H1 (cell line): ENCODE data around the gene PLGRKT.

Source experiments
- EP300 ChIP-seq, 2 experiments: IDR thresholded peaks; 1 replicate in 1 of 2; 2 replicates in 1 of 2; pipeline ENCODE4 v1.6.1; 2011 to 2012; ENCODE audit warnings: low read depth in 2 of 2, low read length in 2 of 2, mild to moderate bottlenecking in 2 of 2, borderline replicate concordance in 1 of 2, inconsistent platforms in 1 of 2, moderate library complexity in 1 of 2
- EZH2 ChIP-seq: fragments of 200-600 bp; sonication (generic); IDR thresholded peaks from 2 replicates; pipeline ENCODE4 v1.7.1; 2012; ENCODE audit warnings: low read depth, mild to moderate bottlenecking, moderate library complexity, low read length, inconsistent platforms; ENCODE audit not compliant: severe bottlenecking
- POLR2A ChIP-seq, 2 experiments: IDR thresholded peaks; 1 replicate in 1 of 2; 2 replicates in 1 of 2; pipeline ENCODE4 v1.6.1; 2011; ENCODE audit warnings: low read depth in 2 of 2, low read length in 2 of 2, mild to moderate bottlenecking in 2 of 2; ENCODE audit errors: control extremely low read depth in 1 of 2
- RFX5 ChIP-seq: IDR thresholded peaks from 2 replicates; pipeline ENCODE4 v1.6.1; 2011; ENCODE audit warnings: low read depth, low read length, improper control_type of control experiment, borderline replicate concordance
- SP2 ChIP-seq: IDR thresholded peaks from 2 replicates; pipeline ENCODE4 v1.6.1; 2012; ENCODE audit warnings: mild to moderate bottlenecking, low read length, inconsistent platforms
- TF ChIP-seq, protein P1 (sequence below), 3 experiments: IDR thresholded peaks; 1 replicate in 2 of 3; 2 replicates in 1 of 3; pipeline versions ENCODE4 v1.5.1 to v1.6.1; 2011; ENCODE audit warnings: low read length in 3 of 3, mild to moderate bottlenecking in 3 of 3, inconsistent platforms in 2 of 3, low read depth in 1 of 3, moderate library complexity in 1 of 3; ENCODE audit not compliant: insufficient read depth in 1 of 3; ENCODE audit errors: control extremely low read depth in 1 of 3
- TF ChIP-seq, protein P2 (sequence below): IDR thresholded peaks from 2 replicates; pipeline ENCODE4 v1.6.1; 2012; ENCODE audit warnings: inconsistent platforms

DNA sequence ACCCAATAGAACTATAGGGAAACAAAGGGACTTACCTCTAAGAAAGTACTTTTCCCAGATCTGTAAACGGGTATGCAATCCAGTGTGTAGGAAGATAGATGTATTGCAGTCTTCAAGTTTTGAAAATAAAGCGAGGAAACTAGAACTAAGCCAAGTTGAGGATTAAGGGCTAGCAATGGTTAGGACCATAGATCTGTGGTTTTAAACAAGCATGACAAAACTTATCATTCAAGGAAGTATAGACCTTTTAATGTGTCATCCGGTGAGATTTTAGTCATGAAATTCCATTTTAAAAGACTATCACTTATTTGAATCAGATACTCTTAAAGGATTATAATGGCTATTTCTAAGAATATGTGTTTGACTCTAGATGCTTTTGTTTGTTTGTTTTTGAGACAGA lies 33.1 kb upstream of the PLGRKT start:
- no peak for TF ChIP-seq SP2
- no peak for TF ChIP-seq RFX5
- no peak for TF ChIP-seq EZH2
- TF ChIP-seq, protein P1, sequence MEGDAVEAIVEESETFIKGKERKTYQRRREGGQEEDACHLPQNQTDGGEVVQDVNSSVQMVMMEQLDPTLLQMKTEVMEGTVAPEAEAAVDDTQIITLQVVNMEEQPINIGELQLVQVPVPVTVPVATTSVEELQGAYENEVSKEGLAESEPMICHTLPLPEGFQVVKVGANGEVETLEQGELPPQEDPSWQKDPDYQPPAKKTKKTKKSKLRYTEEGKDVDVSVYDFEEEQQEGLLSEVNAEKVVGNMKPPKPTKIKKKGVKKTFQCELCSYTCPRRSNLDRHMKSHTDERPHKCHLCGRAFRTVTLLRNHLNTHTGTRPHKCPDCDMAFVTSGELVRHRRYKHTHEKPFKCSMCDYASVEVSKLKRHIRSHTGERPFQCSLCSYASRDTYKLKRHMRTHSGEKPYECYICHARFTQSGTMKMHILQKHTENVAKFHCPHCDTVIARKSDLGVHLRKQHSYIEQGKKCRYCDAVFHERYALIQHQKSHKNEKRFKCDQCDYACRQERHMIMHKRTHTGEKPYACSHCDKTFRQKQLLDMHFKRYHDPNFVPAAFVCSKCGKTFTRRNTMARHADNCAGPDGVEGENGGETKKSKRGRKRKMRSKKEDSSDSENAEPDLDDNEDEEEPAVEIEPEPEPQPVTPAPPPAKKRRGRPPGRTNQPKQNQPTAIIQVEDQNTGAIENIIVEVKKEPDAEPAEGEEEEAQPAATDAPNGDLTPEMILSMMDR (IDR thresholded peaks at IDR 0.05; ENCODE audit: control extremely low read depth in 1 of 3, insufficient read depth in 1 of 3, low read depth in 1 of 3, low read length in 3 of 3), result no peak
- TF ChIP-seq, protein P2, sequence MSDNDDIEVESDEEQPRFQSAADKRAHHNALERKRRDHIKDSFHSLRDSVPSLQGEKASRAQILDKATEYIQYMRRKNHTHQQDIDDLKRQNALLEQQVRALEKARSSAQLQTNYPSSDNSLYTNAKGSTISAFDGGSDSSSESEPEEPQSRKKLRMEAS, result no peak
- TF ChIP-seq EP300 (IDR thresholded peaks at IDR 0.05; ENCODE audit: borderline replicate concordance in 1 of 2, low read depth in 2 of 2, low read length in 2 of 2), result no peak
- TF ChIP-seq POLR2A (IDR thresholded peaks at IDR 0.05; ENCODE audit: control extremely low read depth in 1 of 2, low read depth in 2 of 2, low read length in 2 of 2), result no peak
